ENCODE results near the gene SPIN2B.
A peak's percentile ranks its signal among the peaks of the same experiment; 100 is the strongest.

DNA sequence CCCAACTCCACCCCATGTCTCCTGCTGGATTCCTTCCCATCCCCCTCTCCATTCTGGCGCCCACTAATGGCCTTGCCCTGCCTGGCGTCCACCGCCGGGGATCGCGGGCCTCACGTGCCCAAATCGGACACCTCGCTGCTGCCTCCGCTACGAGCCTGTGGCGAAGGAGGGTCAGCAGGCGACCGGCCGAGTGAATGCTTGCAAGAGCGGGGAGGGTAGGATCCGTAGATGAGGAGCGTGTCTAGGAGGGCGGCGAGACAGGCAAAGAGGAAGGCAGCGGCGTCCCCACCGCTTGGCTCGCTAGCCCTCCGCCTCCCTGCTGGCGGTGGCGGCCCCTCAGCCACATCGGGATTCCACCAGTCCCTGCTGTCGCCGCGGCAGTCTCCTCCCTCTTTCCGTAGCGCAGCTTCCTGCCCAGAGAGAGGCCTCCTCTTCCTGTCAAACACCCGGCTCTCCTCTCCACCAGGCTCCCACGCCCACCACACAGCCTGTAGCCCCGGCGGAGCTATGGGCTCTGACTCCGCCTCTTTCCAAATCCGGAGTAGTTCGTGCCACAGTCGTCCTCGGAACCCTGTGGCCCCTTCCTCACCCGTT is at the start of gene SPIN2B:
- TF ChIP-seq, protein P1, sequence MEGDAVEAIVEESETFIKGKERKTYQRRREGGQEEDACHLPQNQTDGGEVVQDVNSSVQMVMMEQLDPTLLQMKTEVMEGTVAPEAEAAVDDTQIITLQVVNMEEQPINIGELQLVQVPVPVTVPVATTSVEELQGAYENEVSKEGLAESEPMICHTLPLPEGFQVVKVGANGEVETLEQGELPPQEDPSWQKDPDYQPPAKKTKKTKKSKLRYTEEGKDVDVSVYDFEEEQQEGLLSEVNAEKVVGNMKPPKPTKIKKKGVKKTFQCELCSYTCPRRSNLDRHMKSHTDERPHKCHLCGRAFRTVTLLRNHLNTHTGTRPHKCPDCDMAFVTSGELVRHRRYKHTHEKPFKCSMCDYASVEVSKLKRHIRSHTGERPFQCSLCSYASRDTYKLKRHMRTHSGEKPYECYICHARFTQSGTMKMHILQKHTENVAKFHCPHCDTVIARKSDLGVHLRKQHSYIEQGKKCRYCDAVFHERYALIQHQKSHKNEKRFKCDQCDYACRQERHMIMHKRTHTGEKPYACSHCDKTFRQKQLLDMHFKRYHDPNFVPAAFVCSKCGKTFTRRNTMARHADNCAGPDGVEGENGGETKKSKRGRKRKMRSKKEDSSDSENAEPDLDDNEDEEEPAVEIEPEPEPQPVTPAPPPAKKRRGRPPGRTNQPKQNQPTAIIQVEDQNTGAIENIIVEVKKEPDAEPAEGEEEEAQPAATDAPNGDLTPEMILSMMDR (IDR thresholded peaks at IDR 0.05), result peak in 1 of 5 experiments; percentile 17
- TF ChIP-seq POLR2A (IDR thresholded peaks at IDR 0.05), result peak in 1 of 2 donors; percentile 38
- TF ChIP-seq EP300 (IDR thresholded peaks at IDR 0.05), result peak in 1 of 2 donors; percentile 71

All from tibial nerve (tissue), 4 donors.